GM12878 (cell line): ENCODE results near the gene ANKRD11. TPM values are rescaled to one million over a fixed set of nuclear protein-coding genes. Genes with fewer than 3 reads are reported as not detected.

Source experiments
- CBX5 ChIP-seq: sonication (generic); IDR thresholded peaks from 2 replicates; pipeline ENCODE4 v1.6.1; 2016; ENCODE audit warnings: low read depth, moderate library complexity, mild to moderate bottlenecking, inconsistent platforms
- CHD2 ChIP-seq: IDR thresholded peaks from 2 replicates; pipeline ENCODE4 v1.6.1; 2011; ENCODE audit warnings: low read depth, low read length, improper control_type of control experiment, borderline replicate concordance
- CHD4 ChIP-seq: fragments of 200-600 bp; sonication (generic); IDR thresholded peaks from 2 replicates; pipeline ENCODE4 v1.6.1; 2016; ENCODE audit warnings: mild to moderate bottlenecking
- CREB1 ChIP-seq: IDR thresholded peaks from 2 replicates; pipeline ENCODE4 v1.6.1; 2012; ENCODE audit warnings: low read depth, mild to moderate bottlenecking, inconsistent platforms
- GABPA ChIP-seq: IDR thresholded peaks from 2 replicates; pipeline ENCODE4 v1.6.1; 2014; ENCODE audit warnings: antibody characterized with exemption, low read depth, mild to moderate bottlenecking, inconsistent platforms
- NFIC ChIP-seq: IDR thresholded peaks from 2 replicates; pipeline ENCODE4 v1.6.1; 2012; ENCODE audit warnings: low read depth, mild to moderate bottlenecking, inconsistent platforms, low read length, moderate library complexity
- NFYB ChIP-seq: IDR thresholded peaks from 2 replicates; pipeline ENCODE4 v1.6.1; 2011; ENCODE audit warnings: low read depth, mild to moderate bottlenecking, low read length, improper control_type of control experiment, moderate library complexity; ENCODE audit not compliant: insufficient read depth
- NR2F1 ChIP-seq: fragments of 450-650 bp; conservative IDR thresholded peaks from 2 replicates; pipeline ENCODE4 v1.6.1; 2017; ENCODE audit warnings: mild to moderate bottlenecking
- PAX5 ChIP-seq: IDR thresholded peaks from 2 replicates; pipeline ENCODE4 v1.6.1; 2011; ENCODE audit warnings: low read depth, low read length, borderline replicate concordance
- PML ChIP-seq: IDR thresholded peaks from 2 replicates; pipeline ENCODE4 v1.6.1; 2012; ENCODE audit warnings: low read length, inconsistent platforms
- RELA ChIP-seq: fragments of 450-650 bp; IDR thresholded peaks from 2 replicates; pipeline ENCODE4 v1.8.0; 2014; ENCODE audit warnings: borderline replicate concordance; ENCODE audit not compliant: partially characterized antibody
- WRNIP1 ChIP-seq: IDR thresholded peaks from 2 replicates; pipeline ENCODE4 v1.6.1; 2011; ENCODE audit warnings: low read depth, low read length, improper control_type of control experiment, borderline replicate concordance
- ZNF384 ChIP-seq: IDR thresholded peaks from 2 replicates; pipeline ENCODE4 v1.6.1; 2012; ENCODE audit warnings: low read depth, mild to moderate bottlenecking, low read length, improper control_type of control experiment, borderline replicate concordance
- ZNF622 ChIP-seq: fragments of 450-650 bp; IDR thresholded peaks from 2 replicates; pipeline ENCODE4 v1.6.1; 2017; ENCODE audit warnings: mild to moderate bottlenecking, inconsistent platforms
- ZZZ3 ChIP-seq: IDR thresholded peaks from 2 replicates; pipeline ENCODE4 v1.6.1; 2011; ENCODE audit warnings: low read depth; ENCODE audit not compliant: control insufficient read depth, insufficient read length
- polyA plus RNA-seq, 11 experiments: library from polyadenylated mRNA; depleted of rRNA in 4 of 11; unstranded in 6 of 11; stranded (reverse) in 5 of 11; fragments of >200 nt; fragmentation: Nextera tagmentation in 4 of 11; fragmentation: Illumina TruSeq in 1 of 11; extraction: Ambion mirVana in 4 of 11; extraction: Trizol in 1 of 11; gene quantifications; 1 replicate in 1 of 11; 2 replicates in 10 of 11; pipeline versions ENCODE4 v1.2.1 to v1.2.3, GENCODE V29; 2011 to 2016; ENCODE audit warnings: inconsistent platforms in 2 of 11, missing spikeins in 2 of 11, low read depth in 1 of 11
- total RNA-seq, 4 experiments: library from RNA; depleted of rRNA in 3 of 4; stranded (reverse); fragments of >200 nt in 3 of 4; fragmentation: Illumina TruSeq in 1 of 4; extraction: Trizol in 1 of 4; gene quantifications; 2 replicates each; pipeline versions ENCODE4 v1.2.1 to v1.2.3, GENCODE V29; 2013 to 2021
- TF ChIP-seq, protein P1 (sequence below): fragments of 450-650 bp; IDR thresholded peaks from 2 replicates; pipeline ENCODE4 v1.6.1; 2016; ENCODE audit warnings: mild to moderate bottlenecking, moderate library complexity, borderline replicate concordance
- TF ChIP-seq, protein P2 (sequence below): fragments of 150-350 bp; IDR thresholded peaks from 2 replicates; pipeline ENCODE4 v1.6.1; 2014; ENCODE audit warnings: mild to moderate bottlenecking, low read depth, low read length
- TF ChIP-seq, protein P3 (sequence below): IDR thresholded peaks from 2 replicates; pipeline ENCODE4 v1.6.1; 2011; ENCODE audit warnings: borderline replicate concordance, low read depth, mild to moderate bottlenecking, moderate library complexity, mixed read lengths, low read length; ENCODE audit not compliant: insufficient read depth; ENCODE audit errors: extremely low read length
- TF ChIP-seq, protein P4 (sequence below): IDR thresholded peaks from 2 replicates; pipeline ENCODE4 v1.6.1; 2012; ENCODE audit warnings: low read depth, low read length, improper control_type of control experiment
- TF ChIP-seq, protein P5 (sequence below): IDR thresholded peaks from 2 replicates; pipeline ENCODE4 v1.6.1; 2011; ENCODE audit warnings: low read depth, mild to moderate bottlenecking, low read length, moderate library complexity, borderline replicate concordance; ENCODE audit errors: extremely low read depth
- TF ChIP-seq, protein P6 (sequence below): IDR thresholded peaks from 2 replicates; pipeline ENCODE4 v1.6.1; 2012; ENCODE audit warnings: low read length, inconsistent platforms

The ANKRD11 gene
- total and polyA plus RNA-seq, 10 of the 15 experiments (the other 5 are each of a cell fraction or from before 2014, with no cell fraction given), result 5.1 to 103 (median 27.4) TPM

DNA sequence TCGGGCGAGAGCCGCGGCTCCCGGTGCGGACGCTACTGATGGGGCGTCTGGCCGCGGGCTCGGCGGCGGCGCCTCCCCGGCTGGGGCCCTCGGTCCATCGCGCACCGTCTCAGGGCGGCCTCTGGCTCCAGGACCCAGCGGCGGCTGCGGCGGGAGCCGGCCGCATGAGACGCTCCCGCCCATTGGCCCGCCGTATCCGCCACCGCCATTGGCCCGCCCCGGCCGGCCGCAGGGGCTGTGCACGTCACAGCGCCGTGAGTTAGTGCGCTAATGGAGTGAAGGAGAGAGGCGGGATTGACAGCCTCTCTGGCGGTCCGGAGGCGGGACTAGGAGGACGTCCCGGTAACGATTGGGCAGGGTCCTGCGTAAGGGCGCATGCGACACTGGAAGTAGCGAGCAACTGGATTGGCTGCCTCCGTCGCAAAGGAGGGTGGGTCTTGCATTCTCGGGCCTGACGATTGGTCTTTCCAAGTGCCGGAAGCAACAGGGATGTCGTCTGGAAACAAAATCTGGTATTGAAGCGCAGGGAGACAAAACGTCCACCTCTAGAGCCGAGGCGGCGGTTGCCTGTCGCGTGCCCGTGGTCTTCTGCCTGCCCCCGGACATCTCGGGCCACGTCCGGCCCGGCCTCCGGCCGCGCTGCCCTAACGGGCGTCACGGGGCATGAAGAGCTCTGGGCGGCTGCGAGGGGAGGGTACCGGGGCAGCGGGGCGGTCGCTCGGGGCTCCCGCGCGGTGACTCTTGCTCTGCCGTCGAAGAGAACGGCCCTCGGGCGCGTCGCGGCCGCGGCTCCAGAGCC is at the start of gene ANKRD11 (continued):
- TF ChIP-seq, protein P1, sequence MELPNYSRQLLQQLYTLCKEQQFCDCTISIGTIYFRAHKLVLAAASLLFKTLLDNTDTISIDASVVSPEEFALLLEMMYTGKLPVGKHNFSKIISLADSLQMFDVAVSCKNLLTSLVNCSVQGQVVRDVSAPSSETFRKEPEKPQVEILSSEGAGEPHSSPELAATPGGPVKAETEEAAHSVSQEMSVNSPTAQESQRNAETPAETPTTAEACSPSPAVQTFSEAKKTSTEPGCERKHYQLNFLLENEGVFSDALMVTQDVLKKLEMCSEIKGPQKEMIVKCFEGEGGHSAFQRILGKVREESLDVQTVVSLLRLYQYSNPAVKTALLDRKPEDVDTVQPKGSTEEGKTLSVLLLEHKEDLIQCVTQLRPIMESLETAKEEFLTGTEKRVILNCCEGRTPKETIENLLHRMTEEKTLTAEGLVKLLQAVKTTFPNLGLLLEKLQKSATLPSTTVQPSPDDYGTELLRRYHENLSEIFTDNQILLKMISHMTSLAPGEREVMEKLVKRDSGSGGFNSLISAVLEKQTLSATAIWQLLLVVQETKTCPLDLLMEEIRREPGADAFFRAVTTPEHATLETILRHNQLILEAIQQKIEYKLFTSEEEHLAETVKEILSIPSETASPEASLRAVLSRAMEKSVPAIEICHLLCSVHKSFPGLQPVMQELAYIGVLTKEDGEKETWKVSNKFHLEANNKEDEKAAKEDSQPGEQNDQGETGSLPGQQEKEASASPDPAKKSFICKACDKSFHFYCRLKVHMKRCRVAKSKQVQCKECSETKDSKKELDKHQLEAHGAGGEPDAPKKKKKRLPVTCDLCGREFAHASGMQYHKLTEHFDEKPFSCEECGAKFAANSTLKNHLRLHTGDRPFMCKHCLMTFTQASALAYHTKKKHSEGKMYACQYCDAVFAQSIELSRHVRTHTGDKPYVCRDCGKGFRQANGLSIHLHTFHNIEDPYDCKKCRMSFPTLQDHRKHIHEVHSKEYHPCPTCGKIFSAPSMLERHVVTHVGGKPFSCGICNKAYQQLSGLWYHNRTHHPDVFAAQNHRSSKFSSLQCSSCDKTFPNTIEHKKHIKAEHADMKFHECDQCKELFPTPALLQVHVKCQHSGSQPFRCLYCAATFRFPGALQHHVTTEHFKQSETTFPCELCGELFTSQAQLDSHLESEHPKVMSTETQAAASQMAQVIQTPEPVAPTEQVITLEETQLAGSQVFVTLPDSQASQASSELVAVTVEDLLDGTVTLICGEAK, result peak; percentile 30; the same call in 1 of the 2 replicates
- TF ChIP-seq PAX5, result no peak
- peak; percentile 97 for TF ChIP-seq CHD2
- peak; percentile 91 for TF ChIP-seq NFYB
- TF ChIP-seq, protein P2, sequence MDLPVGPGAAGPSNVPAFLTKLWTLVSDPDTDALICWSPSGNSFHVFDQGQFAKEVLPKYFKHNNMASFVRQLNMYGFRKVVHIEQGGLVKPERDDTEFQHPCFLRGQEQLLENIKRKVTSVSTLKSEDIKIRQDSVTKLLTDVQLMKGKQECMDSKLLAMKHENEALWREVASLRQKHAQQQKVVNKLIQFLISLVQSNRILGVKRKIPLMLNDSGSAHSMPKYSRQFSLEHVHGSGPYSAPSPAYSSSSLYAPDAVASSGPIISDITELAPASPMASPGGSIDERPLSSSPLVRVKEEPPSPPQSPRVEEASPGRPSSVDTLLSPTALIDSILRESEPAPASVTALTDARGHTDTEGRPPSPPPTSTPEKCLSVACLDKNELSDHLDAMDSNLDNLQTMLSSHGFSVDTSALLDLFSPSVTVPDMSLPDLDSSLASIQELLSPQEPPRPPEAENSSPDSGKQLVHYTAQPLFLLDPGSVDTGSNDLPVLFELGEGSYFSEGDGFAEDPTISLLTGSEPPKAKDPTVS, result no peak
- TF ChIP-seq, protein P3, sequence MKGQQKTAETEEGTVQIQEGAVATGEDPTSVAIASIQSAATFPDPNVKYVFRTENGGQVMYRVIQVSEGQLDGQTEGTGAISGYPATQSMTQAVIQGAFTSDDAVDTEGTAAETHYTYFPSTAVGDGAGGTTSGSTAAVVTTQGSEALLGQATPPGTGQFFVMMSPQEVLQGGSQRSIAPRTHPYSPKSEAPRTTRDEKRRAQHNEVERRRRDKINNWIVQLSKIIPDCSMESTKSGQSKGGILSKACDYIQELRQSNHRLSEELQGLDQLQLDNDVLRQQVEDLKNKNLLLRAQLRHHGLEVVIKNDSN, result no peak
- TF ChIP-seq ZZZ3, result no peak
- TF ChIP-seq RELA, result peak; percentile 20
- no peak for TF ChIP-seq CBX5
- TF ChIP-seq, protein P4, sequence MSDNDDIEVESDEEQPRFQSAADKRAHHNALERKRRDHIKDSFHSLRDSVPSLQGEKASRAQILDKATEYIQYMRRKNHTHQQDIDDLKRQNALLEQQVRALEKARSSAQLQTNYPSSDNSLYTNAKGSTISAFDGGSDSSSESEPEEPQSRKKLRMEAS, result no peak
- no peak for TF ChIP-seq ZNF622
- no peak; the same call in 1 of the 2 replicates for TF ChIP-seq GABPA
- TF ChIP-seq, protein P5, sequence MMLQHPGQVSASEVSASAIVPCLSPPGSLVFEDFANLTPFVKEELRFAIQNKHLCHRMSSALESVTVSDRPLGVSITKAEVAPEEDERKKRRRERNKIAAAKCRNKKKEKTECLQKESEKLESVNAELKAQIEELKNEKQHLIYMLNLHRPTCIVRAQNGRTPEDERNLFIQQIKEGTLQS, result no peak
- TF ChIP-seq NFIC, result no peak
- TF ChIP-seq PML, result peak; percentile 38; the same call in 1 of the 2 replicates
- TF ChIP-seq CREB1, result peak; percentile 95
- no peak for TF ChIP-seq ZNF384
- TF ChIP-seq, protein P6, sequence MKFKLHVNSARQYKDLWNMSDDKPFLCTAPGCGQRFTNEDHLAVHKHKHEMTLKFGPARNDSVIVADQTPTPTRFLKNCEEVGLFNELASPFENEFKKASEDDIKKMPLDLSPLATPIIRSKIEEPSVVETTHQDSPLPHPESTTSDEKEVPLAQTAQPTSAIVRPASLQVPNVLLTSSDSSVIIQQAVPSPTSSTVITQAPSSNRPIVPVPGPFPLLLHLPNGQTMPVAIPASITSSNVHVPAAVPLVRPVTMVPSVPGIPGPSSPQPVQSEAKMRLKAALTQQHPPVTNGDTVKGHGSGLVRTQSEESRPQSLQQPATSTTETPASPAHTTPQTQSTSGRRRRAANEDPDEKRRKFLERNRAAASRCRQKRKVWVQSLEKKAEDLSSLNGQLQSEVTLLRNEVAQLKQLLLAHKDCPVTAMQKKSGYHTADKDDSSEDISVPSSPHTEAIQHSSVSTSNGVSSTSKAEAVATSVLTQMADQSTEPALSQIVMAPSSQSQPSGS, result no peak
- TF ChIP-seq CHD4, result no peak
- TF ChIP-seq WRNIP1, result no peak
- TF ChIP-seq NR2F1, result peak; percentile 66
